Middle frontal gyrus (tissue), 1 donor: ENCODE measurements around the gene CDX1.
A peak's percentile ranks its signal among the peaks of the same experiment; 100 is the strongest.

ENCODE experiments used
- DNase-seq: peaks from one replicate; pipeline ENCODE4 v3.0.0-alpha.2; 2015; ENCODE audit warnings: low spot score; ENCODE audit errors: extremely low spot score

Gene CDX1

GRCh38 chr5:150162142-150162513 lies 4.5 kb upstream of the CDX1 start:
- DNase-seq: no peak

- no peak for DNase-seq
Observed at GRCh38 chr5:150163035-150163434, 3.5 kb upstream of the CDX1 start.

- no peak for DNase-seq
Observed at GRCh38 chr5:150163547-150164059, 3.0 kb upstream of the CDX1 start.

DNA sequence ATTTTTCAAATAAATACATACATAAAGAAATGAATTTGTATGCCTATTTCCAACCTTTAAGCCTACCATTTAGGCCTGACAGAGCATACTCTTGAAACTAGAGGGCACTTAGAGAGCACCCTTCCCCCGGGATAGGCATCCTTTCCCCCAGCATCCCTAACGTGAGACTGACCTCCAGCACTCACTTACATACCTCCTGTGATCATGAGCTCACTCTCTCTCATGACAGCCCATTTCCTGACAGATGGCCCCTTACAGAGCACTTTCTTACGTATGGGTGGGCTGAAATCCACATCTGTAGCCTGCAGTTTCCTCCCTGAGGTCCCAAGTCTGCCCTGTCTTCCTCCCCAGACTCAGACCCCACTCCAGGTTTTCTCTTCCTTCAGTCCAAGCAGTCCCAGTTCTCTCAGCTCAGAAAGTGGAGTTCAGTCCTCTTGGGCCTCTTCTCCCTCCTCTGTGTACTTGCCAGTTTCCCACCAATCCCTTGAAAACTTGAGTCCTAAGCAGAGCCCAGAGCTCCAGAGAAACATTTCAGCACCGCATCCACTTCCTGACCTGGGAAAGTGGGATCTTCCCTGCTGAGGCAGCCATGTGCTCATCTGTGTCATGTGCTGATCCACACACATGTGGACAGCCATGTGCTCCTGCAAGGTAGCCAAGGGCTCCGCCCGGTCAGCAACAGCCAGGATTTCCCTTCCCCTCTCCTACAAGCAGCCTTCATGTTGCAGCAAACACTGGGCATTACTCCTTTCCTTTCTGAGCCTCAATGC lies 2.2 kb upstream of the CDX1 start:
- DNase-seq: no peak

- DNase-seq: no peak
Observed at GRCh38 chr5:150166037-150166649, 435 bp upstream of the CDX1 start.

GRCh38 chr5:150167512-150167850 lies 903 bp downstream of the CDX1 start:
- DNase-seq: no peak

DNA sequence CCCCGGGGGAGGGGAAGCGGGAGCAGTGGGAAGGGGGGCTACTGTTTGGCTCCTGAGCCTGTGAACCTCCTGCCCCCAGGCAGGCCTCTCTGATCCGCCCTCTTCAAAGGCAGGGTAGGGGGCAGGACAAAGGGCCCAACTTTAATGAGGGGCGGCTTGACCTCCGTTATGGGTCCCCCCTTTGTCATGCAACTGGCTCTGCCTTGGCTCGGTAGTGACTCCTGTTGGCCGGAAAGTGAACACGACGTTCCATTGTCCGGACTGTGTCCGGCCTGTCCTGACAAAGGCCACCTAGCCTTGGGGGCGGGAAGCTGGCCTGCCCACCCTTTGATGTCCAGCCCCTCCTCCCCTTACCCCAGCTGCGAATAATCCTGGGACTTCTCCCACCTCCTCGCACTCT lies 1.3 kb downstream of the CDX1 start:
- no peak for DNase-seq

DNA sequence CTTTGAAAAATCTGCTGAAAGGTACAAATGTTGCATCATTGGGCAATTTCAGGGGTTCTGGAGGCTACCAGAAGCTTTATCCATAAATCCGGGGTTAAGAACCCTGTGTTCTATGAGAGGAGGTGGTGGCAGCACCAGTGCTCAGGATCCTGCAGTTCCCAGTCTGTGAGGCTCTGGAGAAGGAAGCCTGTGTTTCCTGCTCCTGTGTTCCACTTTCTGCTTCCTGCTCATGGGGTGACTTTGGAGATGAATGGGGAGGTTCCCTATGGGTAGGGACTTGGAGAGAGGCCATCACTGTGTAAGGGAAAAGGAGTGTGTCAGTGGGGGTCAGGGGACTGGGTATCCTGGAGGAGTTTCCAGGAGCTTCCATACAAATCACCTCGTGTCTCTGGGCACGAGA lies 2.3 kb downstream of the CDX1 start:
- no peak for DNase-seq

DNA sequence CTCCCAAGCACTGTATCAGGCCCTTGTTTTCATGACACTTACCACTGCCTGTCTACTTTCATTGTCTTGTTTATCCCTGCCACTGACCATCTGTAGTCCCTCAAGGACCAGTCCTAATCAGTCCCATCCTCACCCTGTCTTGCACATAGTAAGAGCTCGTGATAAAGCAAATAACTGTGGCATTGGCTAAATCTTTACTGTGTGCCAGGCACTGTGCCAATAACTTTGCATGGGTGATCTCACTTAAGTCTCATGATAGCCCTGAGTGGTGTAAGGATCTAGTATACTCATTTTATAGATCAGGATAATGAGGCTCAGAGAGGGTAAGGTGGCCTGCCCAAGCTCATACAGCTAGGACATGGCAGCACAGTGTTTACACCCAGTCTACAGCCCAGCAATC lies 5.6 kb downstream of the CDX1 start:
- no peak for DNase-seq

DNA sequence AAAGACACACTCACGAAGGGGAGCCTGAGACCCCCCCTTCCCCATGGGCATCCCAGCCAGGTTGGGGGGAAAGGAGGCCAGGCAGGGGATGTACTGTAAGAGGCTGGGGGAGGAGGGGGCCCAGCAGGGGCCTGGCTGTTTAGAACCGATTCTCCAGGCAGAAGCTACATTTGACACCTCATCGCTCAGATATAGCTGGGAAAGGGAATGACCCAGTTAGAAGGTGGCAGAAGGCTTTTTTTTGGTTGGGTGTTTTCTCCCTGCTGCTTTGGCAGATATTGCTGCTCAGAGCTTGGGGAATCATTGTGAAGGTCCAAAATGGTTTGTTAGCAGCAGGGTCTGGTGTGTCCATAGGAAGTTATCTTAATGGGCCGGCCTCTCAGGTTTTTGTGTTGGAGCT lies 6.0 kb downstream of the CDX1 start:
- DNase-seq: no peak

GRCh38 chr5:150173161-150173560 lies 6.6 kb downstream of the CDX1 start:
- DNase-seq: no peak

GRCh38 chr5:150174285-150174684 lies 7.7 kb downstream of the CDX1 start:
- no peak for DNase-seq

GRCh38 chr5:150175076-150175475 lies 8.5 kb downstream of the CDX1 start:
- DNase-seq: no peak

DNA sequence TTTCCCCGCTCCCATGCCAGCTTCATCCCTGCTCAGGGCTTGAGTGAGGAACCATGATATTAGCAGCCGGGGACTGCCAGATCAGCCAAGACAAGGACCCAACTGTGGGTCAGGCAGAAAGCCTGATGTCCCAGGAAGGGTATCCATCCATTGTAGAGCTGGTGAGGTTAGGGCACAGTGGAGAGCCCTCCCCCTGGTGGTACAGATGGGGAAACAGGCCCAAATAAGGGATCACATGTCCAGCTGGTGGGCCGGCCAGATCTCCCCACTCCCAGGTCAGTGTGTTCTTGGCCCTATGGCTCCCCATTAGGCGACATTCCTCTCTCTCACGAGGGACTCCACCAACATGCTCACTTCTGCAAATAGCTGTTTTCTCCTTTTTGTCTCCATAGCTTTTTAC lies 9.0 kb downstream of the CDX1 start:
- DNase-seq: no peak

- no peak for DNase-seq
Observed at GRCh38 chr5:150176745-150177477, 10.3 kb downstream of the CDX1 start.

DNA sequence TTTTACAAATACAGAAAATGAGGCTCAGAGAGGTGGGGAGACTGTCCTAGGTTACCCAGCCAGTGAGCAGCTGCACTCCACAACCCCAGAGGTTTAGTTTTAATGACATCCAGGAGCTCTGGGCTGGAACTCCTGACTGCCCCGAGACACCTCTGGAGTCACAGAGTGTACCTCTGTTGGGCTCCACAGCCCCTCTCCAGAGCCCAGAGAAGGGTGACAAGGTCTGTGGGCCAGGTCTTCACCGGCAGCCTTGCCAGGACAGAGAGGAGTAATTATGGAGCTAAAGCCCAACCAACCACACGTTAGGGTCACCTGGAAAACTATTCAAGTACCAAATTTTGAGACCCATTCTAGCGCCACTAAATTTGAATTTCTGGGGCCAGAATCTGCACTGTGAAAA lies 11.1 kb downstream of the CDX1 start:
- no peak for DNase-seq

DNA sequence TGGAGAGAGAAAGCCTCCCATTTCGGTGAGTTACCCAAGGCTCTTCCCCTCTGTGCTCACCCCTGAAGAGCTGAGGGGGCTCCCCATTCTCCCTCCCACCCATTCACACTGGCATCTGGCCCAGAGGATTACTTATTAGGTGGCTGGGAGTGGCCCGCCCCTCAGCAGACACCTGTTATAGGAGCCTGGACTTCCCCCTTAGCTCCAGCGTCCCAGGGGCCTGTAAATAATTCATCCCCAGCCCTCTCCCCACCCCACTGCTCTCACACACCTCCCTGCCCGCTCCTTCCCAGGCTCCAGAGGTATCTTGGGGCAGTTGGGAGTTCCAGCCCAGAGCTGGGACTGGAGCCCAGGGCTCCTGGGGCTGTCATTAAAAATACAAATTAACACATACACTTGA lies 11.7 kb downstream of the CDX1 start:
- no peak for DNase-seq

GRCh38 chr5:150179019-150179620 lies 12.5 kb downstream of the CDX1 start:
- DNase-seq: no peak

GRCh38 chr5:150180241-150181026 lies 13.9 kb downstream of the CDX1 start:
- peak; percentile 54 for DNase-seq

GRCh38 chr5:150181027-150181426 lies 14.4 kb downstream of the CDX1 start:
- DNase-seq: no peak
